Esophagus squamous epithelium (tissue), 4 donors: ENCODE data around the gene SMIM22.

Experiments used
- POLR2A ChIP-seq, 4 donors: fragments of 450-650 bp; IDR thresholded peaks; one replicate each; pipeline ENCODE4 v1.6.1; 2017; ENCODE audit warnings: antibody characterized with exemption in 4 of 4, mild to moderate bottlenecking in 4 of 4, moderate library complexity in 3 of 4
- TF ChIP-seq, protein P1 (sequence below), 6 experiments: fragments of 450-650 bp in 4 of 6; fragments of 200-600 bp in 2 of 6; sonication (generic) in 2 of 6; IDR thresholded peaks; one replicate each; pipeline ENCODE4 v1.5.1; 2016 to 2019; ENCODE audit warnings: antibody characterized with exemption in 6 of 6, mild to moderate bottlenecking in 4 of 6, moderate library complexity in 4 of 6

DNA sequence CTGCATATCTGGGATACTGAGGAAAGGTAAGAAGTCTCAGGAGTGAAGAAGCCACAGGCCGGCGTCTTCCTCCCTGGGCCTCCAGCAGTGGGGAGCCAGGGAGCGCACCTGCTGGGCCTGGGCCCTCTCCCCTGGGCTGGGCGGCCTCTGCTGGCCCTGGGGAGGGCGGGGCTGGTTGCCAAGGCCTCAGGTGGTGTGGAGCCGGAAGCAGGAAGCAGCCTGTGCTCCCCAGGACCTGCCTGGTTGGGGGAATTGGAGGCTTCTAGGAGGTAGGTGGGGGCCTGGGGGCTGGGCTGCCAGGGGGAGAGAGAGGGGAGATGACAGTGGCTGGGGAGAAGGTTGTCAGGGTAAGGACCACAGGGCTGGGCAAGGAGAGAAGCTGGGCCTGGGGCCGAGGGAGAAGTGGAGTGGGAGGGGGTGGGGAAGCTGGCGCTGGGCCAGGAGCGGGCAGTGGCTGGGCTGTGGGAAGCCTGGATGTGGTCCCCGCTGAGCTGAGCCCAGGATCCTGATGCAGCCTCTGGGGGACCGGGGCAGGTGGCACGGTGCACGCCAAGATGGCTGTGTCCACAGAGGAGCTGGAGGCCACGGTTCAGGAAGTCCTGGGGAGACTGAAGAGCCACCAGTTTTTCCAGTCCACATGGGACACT is at the start of gene SMIM22:
- TF ChIP-seq, protein P1, sequence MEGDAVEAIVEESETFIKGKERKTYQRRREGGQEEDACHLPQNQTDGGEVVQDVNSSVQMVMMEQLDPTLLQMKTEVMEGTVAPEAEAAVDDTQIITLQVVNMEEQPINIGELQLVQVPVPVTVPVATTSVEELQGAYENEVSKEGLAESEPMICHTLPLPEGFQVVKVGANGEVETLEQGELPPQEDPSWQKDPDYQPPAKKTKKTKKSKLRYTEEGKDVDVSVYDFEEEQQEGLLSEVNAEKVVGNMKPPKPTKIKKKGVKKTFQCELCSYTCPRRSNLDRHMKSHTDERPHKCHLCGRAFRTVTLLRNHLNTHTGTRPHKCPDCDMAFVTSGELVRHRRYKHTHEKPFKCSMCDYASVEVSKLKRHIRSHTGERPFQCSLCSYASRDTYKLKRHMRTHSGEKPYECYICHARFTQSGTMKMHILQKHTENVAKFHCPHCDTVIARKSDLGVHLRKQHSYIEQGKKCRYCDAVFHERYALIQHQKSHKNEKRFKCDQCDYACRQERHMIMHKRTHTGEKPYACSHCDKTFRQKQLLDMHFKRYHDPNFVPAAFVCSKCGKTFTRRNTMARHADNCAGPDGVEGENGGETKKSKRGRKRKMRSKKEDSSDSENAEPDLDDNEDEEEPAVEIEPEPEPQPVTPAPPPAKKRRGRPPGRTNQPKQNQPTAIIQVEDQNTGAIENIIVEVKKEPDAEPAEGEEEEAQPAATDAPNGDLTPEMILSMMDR (IDR thresholded peaks at IDR 0.05): no peak
- TF ChIP-seq POLR2A (IDR thresholded peaks at IDR 0.05): no peak
